Measurements from ENCODE around the gene GDPGP1. TPM values are rescaled to one million over a fixed set of nuclear protein-coding genes. Genes with fewer than 3 reads are reported as not detected.

Gene GDPGP1
- total and polyA plus RNA-seq, 2 of the 4 experiments (the other 2 are of a cell fraction), result 2.3 to 4.1 TPM

DNA sequence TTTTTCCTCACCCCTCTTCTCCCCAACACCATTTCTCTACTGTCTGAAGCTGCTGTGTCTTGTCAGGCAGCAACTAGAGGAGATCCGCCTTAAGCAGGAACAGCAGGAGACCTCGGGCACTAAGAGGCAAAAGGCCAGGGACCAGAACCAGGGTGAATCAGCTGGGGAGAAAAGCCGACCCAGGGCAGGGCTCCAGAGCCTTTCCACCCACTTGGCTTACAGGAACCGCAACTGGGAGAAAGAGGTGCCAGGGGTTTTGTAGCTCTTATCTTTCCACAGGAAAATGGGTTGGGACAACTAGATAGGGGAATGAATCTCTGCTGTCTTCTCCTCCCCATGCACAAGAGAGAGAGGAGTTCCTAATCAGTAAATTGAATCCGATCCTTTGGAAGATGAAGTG lies 28.4 kb downstream of the GDPGP1 start:
- Histone ChIP-seq H3K27ac (ENCODE audit: insufficient read depth, low read length) (no peak overlapping the region), H3K36me3 (ENCODE audit: control insufficient read depth, insufficient read depth, low read length) (0 out of 2 replicates have a peak, but pooled peaks cover 3% of the 10 kb centered on the region), H2AK5ac (ENCODE audit: low read depth, low read length) (no peak overlapping the region), H3K79me1 (ENCODE audit: low read depth in 1 of 2, low read length in 2 of 2) (peaks cover 12 to 30% of the 10 kb centered on the region in 2 experiments), H3K23ac (ENCODE audit: low read depth, low read length) (no peak overlapping the region), H3K27me3 (ENCODE audit: control insufficient read depth, insufficient read depth, low read length) (no peaks in the 10 kb centered on the region), H2BK15ac (ENCODE audit: low read depth, low read length) (no peak overlapping the region), H4K5ac (ENCODE audit: low read depth, low read length) (no peak overlapping the region), H3K4me3 (ENCODE audit: insufficient read depth, low read depth, low read length) (no peak overlapping the region), H2AK9ac (replicated peaks; ENCODE audit: low read depth, low read length, poor library complexity) (peak overlapping the region; percentile 9), H4K8ac (ENCODE audit: low read depth in 2 of 2, low read length in 2 of 2) (no peak overlapping the region), H2BK20ac (ENCODE audit: low read depth, low read length) (no peak overlapping the region), H3K4ac (ENCODE audit: low read depth, low read length) (no peak overlapping the region), H3K9ac (ENCODE audit: low read depth, low read length) (no peak overlapping the region), H3K18ac (ENCODE audit: low read depth, low read length) (no peak overlapping the region), H2AFZ (replicated peaks; ENCODE audit: low read length, poor library complexity) (peak overlapping the region; percentile 38), H4K91ac (ENCODE audit: insufficient read depth, low read depth, low read length) (no peak overlapping the region), H4K20me1 (ENCODE audit: insufficient read depth, low read length) (peaks cover 7% of the 10 kb centered on the region; the same call in 1 of the 2 replicates), H3K4me1 (ENCODE audit: control insufficient read depth, insufficient read depth, low read length) (peaks cover 7% of the 10 kb centered on the region), H2BK5ac (ENCODE audit: low read depth, low read length, poor library complexity, severe bottlenecking) (no peak overlapping the region), H3K56ac (ENCODE audit: extremely low read depth, insufficient read depth, low read length) (no peak overlapping the region), H3K9me1 (ENCODE audit: insufficient read depth, low read length) (peaks cover 10% of the 10 kb centered on the region), H3K4me2 (ENCODE audit: low read depth, low read length) (no peak overlapping the region), H2BK120ac (ENCODE audit: low read depth, low read length) (no peak overlapping the region), H3K9me3 (ENCODE audit: control insufficient read depth, insufficient read depth, low read length) (no peaks in the 10 kb centered on the region), H3K14ac (replicated peaks; ENCODE audit: low read depth, low read length) (no peak overlapping the region)
- DNase-seq (no peak), ATAC-seq (ENCODE audit: low read depth) (no peak)
- in situ Hi-C loops (cut with MboI; ENCODE audit: low sequenced_read_pairs) (no loop called here), dilution Hi-C loops (cut with HindIII; ENCODE audit: low sequenced_read_pairs, unreplicated experiment) (no loop called here), intact Hi-C loops (cut with micrococcal nuclease) (no loop called here)
- BruUV-seq (replicated peaks), result no TSS peak
- CTCF ChIA-PET, result no interaction called here
- no CpG with 5 or more reads among the region's 5 CpGs for WGBS, 2 experiments (ENCODE audit: extremely low coverage in 2 of 2, insufficient read length in 1 of 2)
- no peak for TF ChIP-seq MAZ (IDR thresholded peaks at IDR 0.05; ENCODE audit: borderline replicate concordance, low read depth, low read length)
- no peak for TF ChIP-seq CEBPB (IDR thresholded peaks at IDR 0.05; ENCODE audit: low read depth, low read length)
- no peak for TF ChIP-seq POLR2A (IDR thresholded peaks at IDR 0.05; ENCODE audit: low read depth, low read length)
- no peak for TF ChIP-seq FOS (IDR thresholded peaks at IDR 0.05; ENCODE audit: low read depth, low read length)
- TF ChIP-seq RFX5 (IDR thresholded peaks at IDR 0.05; ENCODE audit: low read depth, low read length), result no peak
- no peak for TF ChIP-seq CHD1 (IDR thresholded peaks at IDR 0.05; ENCODE audit: low read depth, low read length)
- TF ChIP-seq NFE2L2 (IDR thresholded peaks at IDR 0.05; ENCODE audit: low read depth, low read length), result no peak
- TF ChIP-seq, protein P1, sequence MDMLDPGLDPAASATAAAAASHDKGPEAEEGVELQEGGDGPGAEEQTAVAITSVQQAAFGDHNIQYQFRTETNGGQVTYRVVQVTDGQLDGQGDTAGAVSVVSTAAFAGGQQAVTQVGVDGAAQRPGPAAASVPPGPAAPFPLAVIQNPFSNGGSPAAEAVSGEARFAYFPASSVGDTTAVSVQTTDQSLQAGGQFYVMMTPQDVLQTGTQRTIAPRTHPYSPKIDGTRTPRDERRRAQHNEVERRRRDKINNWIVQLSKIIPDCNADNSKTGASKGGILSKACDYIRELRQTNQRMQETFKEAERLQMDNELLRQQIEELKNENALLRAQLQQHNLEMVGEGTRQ (IDR thresholded peaks at IDR 0.05; ENCODE audit: low read depth, low read length), result no peak
- no peak for TF ChIP-seq SMC3 (IDR thresholded peaks at IDR 0.05; ENCODE audit: low read depth, low read length)
- TF ChIP-seq RAD21 (IDR thresholded peaks at IDR 0.05; ENCODE audit: low read length), result no peak
- TF ChIP-seq BHLHE40 (IDR thresholded peaks at IDR 0.05; ENCODE audit: low read depth, low read length), result no peak
- no peak for TF ChIP-seq MXI1 (IDR thresholded peaks at IDR 0.05; ENCODE audit: borderline replicate concordance, low read depth, low read length)
- no peak for TF ChIP-seq MAFK (IDR thresholded peaks at IDR 0.05; ENCODE audit: low read depth, low read length)
- POLR2A ChIA-PET (ENCODE audit: unreplicated experiment), result interaction anchor here (0.5 kb wide), 1 partner anchor 106 kb away, joined by 13 read pairs; no protein-coding TSS in a partner anchor
